Thymus (tissue), 11 donors: ENCODE data around the gene ABI2. TPM values are rescaled to one million over a fixed set of nuclear protein-coding genes. Genes with fewer than 3 reads are reported as not detected.

Source experiments
- DNase-seq, 9 donors: peaks; one replicate each; pipeline ENCODE4 v3.0.0-alpha.2; 2013; ENCODE audit warnings: low spot score in 9 of 9, low read depth in 6 of 9, missing footprints in 1 of 9
- H3K27ac ChIP-seq, 2 donors: one replicate each; pipeline ENCODE4 v1.5.1; 2013; ENCODE audit warnings: control low read depth in 1 of 2, low read depth in 1 of 2, low read length in 1 of 2, mild to moderate bottlenecking in 1 of 2, moderate library complexity in 1 of 2
- H3K27me3 ChIP-seq, 2 donors: one replicate each; pipeline ENCODE4 v1.5.1; 2013; ENCODE audit warnings: low read length in 1 of 2; ENCODE audit not compliant: control insufficient read depth in 2 of 2, insufficient read depth in 1 of 2
- H3K36me3 ChIP-seq, 2 donors: one replicate each; pipeline ENCODE4 v1.5.1; 2013; ENCODE audit warnings: low read length in 1 of 2, mild to moderate bottlenecking in 1 of 2, moderate library complexity in 1 of 2; ENCODE audit not compliant: control insufficient read depth in 2 of 2, insufficient read depth in 2 of 2
- H3K4me1 ChIP-seq, 2 donors: one replicate each; pipeline ENCODE4 v1.5.1; 2013; ENCODE audit warnings: low read length in 2 of 2; ENCODE audit not compliant: control insufficient read depth in 2 of 2, insufficient read depth in 2 of 2
- H3K4me3 ChIP-seq, 2 donors: one replicate each; pipeline ENCODE4 v1.5.1; 2013; ENCODE audit warnings: low read length in 2 of 2, control low read depth in 1 of 2, mild to moderate bottlenecking in 1 of 2
- H3K9me3 ChIP-seq, 2 donors: one replicate each; pipeline ENCODE4 v1.5.1; 2013; ENCODE audit warnings: low read length in 1 of 2, mild to moderate bottlenecking in 1 of 2; ENCODE audit not compliant: control insufficient read depth in 2 of 2, insufficient read depth in 1 of 2
- WGBS: extraction: QIAGEN DNeasy Blood & Tissue Kit; methylation state at CpG from one replicate; pipeline ENCODE4 v1.1.7; 2013; 5-methylcytosine and 5-hydroxymethylcytosine counted together
- polyA plus RNA-seq: library from polyadenylated mRNA; stranded (reverse); fragments of 200-250 nt; gene quantifications from one replicate; pipeline ENCODE4 v1.2.3, GENCODE V29; 2013
- total RNA-seq: library from RNA; stranded (reverse); fragments of 120-200 nt; gene quantifications from one replicate; pipeline ENCODE4 v1.2.4, GENCODE V29; 2013
- donor health status: healthy.

Gene ABI2
- total and polyA plus RNA-seq, 2 donors: 15.2 to 19.5 TPM

- H3K9me3 ChIP-seq: peaks cover 0 to 3% of the 10 kb centered on the region in 2 donors
- H3K36me3 ChIP-seq: peaks cover 0 to 9% of the 10 kb centered on the region in 2 donors
- H3K4me1 ChIP-seq: no peaks in the 10 kb centered on the region
- H3K27ac ChIP-seq: no peak overlapping the region
- no peak overlapping the region for H3K4me3 ChIP-seq
- WGBS: 98% methylated on average over 12 of the region's 12 CpGs
- no peaks in the 10 kb centered on the region for H3K27me3 ChIP-seq
- no peak for DNase-seq
Observed at GRCh38 chr2:203344667-203345066, 16.5 kb downstream of the ABI2 start.

GRCh38 chr2:203346612-203347011 is 18.4 kb downstream of the ABI2 start:
- H3K4me1 ChIP-seq: no peaks in the 10 kb centered on the region
- peaks cover 0 to 3% of the 10 kb centered on the region in 2 donors for H3K9me3 ChIP-seq
- no peak overlapping the region for H3K4me3 ChIP-seq
- H3K36me3 ChIP-seq: peaks cover 0 to 11% of the 10 kb centered on the region in 2 donors
- WGBS: 97% methylated on average over 1 of the region's 1 CpG
- no peak for DNase-seq
- H3K27ac ChIP-seq: no peak overlapping the region
- H3K27me3 ChIP-seq: no peaks in the 10 kb centered on the region

GRCh38 chr2:203347375-203347774 is 19.2 kb downstream of the ABI2 start:
- no peak overlapping the region for H3K27ac ChIP-seq
- H3K4me1 ChIP-seq: no peaks in the 10 kb centered on the region

GRCh38 chr2:203352604-203353255 is 24.5 kb downstream of the ABI2 start:
- peaks cover 3 to 6% of the 10 kb centered on the region in 2 donors for H3K36me3 ChIP-seq
- DNase-seq: no peak
- no peaks in the 10 kb centered on the region for H3K27me3 ChIP-seq
- H3K27ac ChIP-seq: no peak overlapping the region
- H3K4me3 ChIP-seq: no peak overlapping the region
- 99% methylated on average over 5 of the region's 5 CpGs for WGBS
- no peaks in the 10 kb centered on the region for H3K4me1 ChIP-seq
- no peaks in the 10 kb centered on the region for H3K9me3 ChIP-seq

More at GRCh38 chr2:203347375-203347774, 19.2 kb downstream of the ABI2 start:
- Histone ChIP-seq H3K36me3 (peaks cover 0 to 15% of the 10 kb centered on the region in 2 donors), H3K27me3 (no peaks in the 10 kb centered on the region), H3K4me3 (no peak overlapping the region), H3K9me3 (peaks cover 0 to 3% of the 10 kb centered on the region in 2 donors)
- 97% methylated on average over 4 of the region's 4 CpGs for WGBS
- DNase-seq: no peak

GRCh38 chr2:203354966-203355365 is 26.8 kb downstream of the ABI2 start:
- no peaks in the 10 kb centered on the region for H3K9me3 ChIP-seq

GRCh38 chr2:203359450-203359849 is 31.3 kb downstream of the ABI2 start:
- 95% methylated on average over 1 of the region's 1 CpG for WGBS
- no peak for DNase-seq

More at GRCh38 chr2:203354966-203355365, 26.8 kb downstream of the ABI2 start:
- no peak for DNase-seq
- Histone ChIP-seq H3K4me3 (no peak overlapping the region), H3K27me3 (no peaks in the 10 kb centered on the region), H3K4me1 (no peaks in the 10 kb centered on the region), H3K36me3 (peaks cover 3 to 6% of the 10 kb centered on the region in 2 donors), H3K27ac (no peak overlapping the region)
- WGBS: 95% methylated on average over 3 of the region's 3 CpGs

GRCh38 chr2:203360833-203361430 is 32.7 kb downstream of the ABI2 start:
- Histone ChIP-seq H3K9me3 (no peaks in the 10 kb centered on the region), H3K27me3 (no peaks in the 10 kb centered on the region), H3K27ac (no peak overlapping the region), H3K36me3 (no peaks in the 10 kb centered on the region), H3K4me3 (no peak overlapping the region), H3K4me1 (peaks cover 0 to 3% of the 10 kb centered on the region in 2 donors)
- 94% methylated on average over 3 of the region's 3 CpGs for WGBS
- no peak for DNase-seq

More at GRCh38 chr2:203359450-203359849, 31.3 kb downstream of the ABI2 start:
- Histone ChIP-seq H3K36me3 (peaks cover 0 to 3% of the 10 kb centered on the region in 2 donors), H3K4me3 (no peak overlapping the region), H3K27me3 (no peaks in the 10 kb centered on the region), H3K4me1 (peaks cover 0 to 3% of the 10 kb centered on the region in 2 donors), H3K9me3 (no peaks in the 10 kb centered on the region), H3K27ac (no peak overlapping the region)

GRCh38 chr2:203361495-203361894 is 33.3 kb downstream of the ABI2 start:
- Histone ChIP-seq H3K27me3 (no peaks in the 10 kb centered on the region), H3K4me1 (peaks cover 0 to 3% of the 10 kb centered on the region in 2 donors), H3K9me3 (no peaks in the 10 kb centered on the region), H3K27ac (no peak overlapping the region), H3K36me3 (no peaks in the 10 kb centered on the region), H3K4me3 (no peak overlapping the region)
- 68% methylated on average over 2 of the region's 2 CpGs for WGBS
- DNase-seq: no peak

- no peak for DNase-seq
- H3K4me3 ChIP-seq: no peak overlapping the region
- H3K9me3 ChIP-seq: no peaks in the 10 kb centered on the region
- no peaks in the 10 kb centered on the region for H3K27me3 ChIP-seq
- no peak overlapping the region for H3K27ac ChIP-seq
- H3K4me1 ChIP-seq: peaks cover 0 to 3% of the 10 kb centered on the region in 2 donors
- H3K36me3 ChIP-seq: no peaks in the 10 kb centered on the region
Observed at GRCh38 chr2:203361922-203362321, 33.7 kb downstream of the ABI2 start.
